HL-60 (cell line): ENCODE measurements around the gene TALDO1.
A peak's percentile ranks its signal among the peaks of the same experiment; 100 is the strongest.

Experiments
- DNase-seq, 2 experiments: peaks; one replicate each; pipeline ENCODE4 v3.0.0-alpha.2; 2010 to 2020; ENCODE audit warnings: low read depth in 1 of 2, low spot score in 1 of 2
- H3K27ac ChIP-seq: fragments of 250-450 bp; sonication (Bioruptor Pico); replicated peaks from 2 replicates; pipeline ENCODE4 v1.5.1; 2020; ENCODE audit warnings: mild to moderate bottlenecking, moderate library complexity
- H3K27me3 ChIP-seq: fragments of 250-450 bp; sonication (Bioruptor Pico); 2 replicates; pipeline ENCODE4 v1.5.1; 2021; ENCODE audit warnings: mild to moderate bottlenecking, moderate library complexity; ENCODE audit not compliant: insufficient read depth, poor library complexity, severe bottlenecking
- H3K4me3 ChIP-seq: replicated peaks from 2 replicates; pipeline ENCODE4 v1.5.1; 2011; ENCODE audit warnings: mild to moderate bottlenecking, control low read depth, low read length; ENCODE audit not compliant: insufficient read depth
- CTCF ChIP-seq: IDR thresholded peaks from one replicate; pipeline ENCODE4 v1.5.1; 2011; ENCODE audit warnings: low read length, control low read depth, inconsistent platforms; ENCODE audit not compliant: insufficient read depth
- GABPA ChIP-seq: IDR thresholded peaks from 2 replicates; pipeline ENCODE4 v1.6.1; 2012; ENCODE audit warnings: low read depth
- POLR2AphosphoS5 ChIP-seq: IDR thresholded peaks from 2 replicates; pipeline ENCODE4 v1.6.1; 2012; ENCODE audit warnings: low read depth
- SPI1 ChIP-seq: IDR thresholded peaks from 2 replicates; pipeline ENCODE4 v1.6.1; 2012; ENCODE audit warnings: low read depth, mild to moderate bottlenecking, borderline replicate concordance
- TF ChIP-seq, protein P1 (sequence below): IDR thresholded peaks from 2 replicates; pipeline ENCODE4 v1.6.1; 2012; ENCODE audit warnings: low read depth; ENCODE audit not compliant: insufficient replicate concordance

The TALDO1 gene

GRCh38 chr11:808427-809286 lies 61.4 kb downstream of the TALDO1 start:
- peak in 1 of 2 experiments; percentile 60 for DNase-seq
- TF ChIP-seq SPI1 = no peak
- no peak for TF ChIP-seq CTCF
- TF ChIP-seq, protein P1, sequence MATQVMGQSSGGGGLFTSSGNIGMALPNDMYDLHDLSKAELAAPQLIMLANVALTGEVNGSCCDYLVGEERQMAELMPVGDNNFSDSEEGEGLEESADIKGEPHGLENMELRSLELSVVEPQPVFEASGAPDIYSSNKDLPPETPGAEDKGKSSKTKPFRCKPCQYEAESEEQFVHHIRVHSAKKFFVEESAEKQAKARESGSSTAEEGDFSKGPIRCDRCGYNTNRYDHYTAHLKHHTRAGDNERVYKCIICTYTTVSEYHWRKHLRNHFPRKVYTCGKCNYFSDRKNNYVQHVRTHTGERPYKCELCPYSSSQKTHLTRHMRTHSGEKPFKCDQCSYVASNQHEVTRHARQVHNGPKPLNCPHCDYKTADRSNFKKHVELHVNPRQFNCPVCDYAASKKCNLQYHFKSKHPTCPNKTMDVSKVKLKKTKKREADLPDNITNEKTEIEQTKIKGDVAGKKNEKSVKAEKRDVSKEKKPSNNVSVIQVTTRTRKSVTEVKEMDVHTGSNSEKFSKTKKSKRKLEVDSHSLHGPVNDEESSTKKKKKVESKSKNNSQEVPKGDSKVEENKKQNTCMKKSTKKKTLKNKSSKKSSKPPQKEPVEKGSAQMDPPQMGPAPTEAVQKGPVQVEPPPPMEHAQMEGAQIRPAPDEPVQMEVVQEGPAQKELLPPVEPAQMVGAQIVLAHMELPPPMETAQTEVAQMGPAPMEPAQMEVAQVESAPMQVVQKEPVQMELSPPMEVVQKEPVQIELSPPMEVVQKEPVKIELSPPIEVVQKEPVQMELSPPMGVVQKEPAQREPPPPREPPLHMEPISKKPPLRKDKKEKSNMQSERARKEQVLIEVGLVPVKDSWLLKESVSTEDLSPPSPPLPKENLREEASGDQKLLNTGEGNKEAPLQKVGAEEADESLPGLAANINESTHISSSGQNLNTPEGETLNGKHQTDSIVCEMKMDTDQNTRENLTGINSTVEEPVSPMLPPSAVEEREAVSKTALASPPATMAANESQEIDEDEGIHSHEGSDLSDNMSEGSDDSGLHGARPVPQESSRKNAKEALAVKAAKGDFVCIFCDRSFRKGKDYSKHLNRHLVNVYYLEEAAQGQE = no peak
- TF ChIP-seq GABPA = no peak
- H3K4me3 ChIP-seq = peak overlapping the region; percentile 72

GRCh38 chr11:809287-810039 lies 62.2 kb downstream of the TALDO1 start, which contains the start of gene RPLP2:
Gene RPLP2 (plus strand): TSS chr11:809967. CDS start chr11:810235, 268 bp downstream.
- H3K4me3 ChIP-seq = peak within 1 kb of the TSS; percentile 72
- TF ChIP-seq POLR2AphosphoS5 (peak; percentile 75), GABPA (peak; percentile 90), SPI1 (peak; percentile 14; the same call in 1 of the 2 replicates), CTCF (no peak)
- TF ChIP-seq, protein P1 = peak; percentile 73
- peak; percentile 97 to 98 for DNase-seq
- peak within 1 kb of the TSS; percentile 100 for H3K27ac ChIP-seq
- no peaks in the 10 kb centered on the region for H3K27me3 ChIP-seq

More at GRCh38 chr11:808427-809286, 61.4 kb downstream of the TALDO1 start:
- no peaks in the 10 kb centered on the region for H3K27me3 ChIP-seq
- H3K27ac ChIP-seq = peak overlapping the region; percentile 100

DNA sequence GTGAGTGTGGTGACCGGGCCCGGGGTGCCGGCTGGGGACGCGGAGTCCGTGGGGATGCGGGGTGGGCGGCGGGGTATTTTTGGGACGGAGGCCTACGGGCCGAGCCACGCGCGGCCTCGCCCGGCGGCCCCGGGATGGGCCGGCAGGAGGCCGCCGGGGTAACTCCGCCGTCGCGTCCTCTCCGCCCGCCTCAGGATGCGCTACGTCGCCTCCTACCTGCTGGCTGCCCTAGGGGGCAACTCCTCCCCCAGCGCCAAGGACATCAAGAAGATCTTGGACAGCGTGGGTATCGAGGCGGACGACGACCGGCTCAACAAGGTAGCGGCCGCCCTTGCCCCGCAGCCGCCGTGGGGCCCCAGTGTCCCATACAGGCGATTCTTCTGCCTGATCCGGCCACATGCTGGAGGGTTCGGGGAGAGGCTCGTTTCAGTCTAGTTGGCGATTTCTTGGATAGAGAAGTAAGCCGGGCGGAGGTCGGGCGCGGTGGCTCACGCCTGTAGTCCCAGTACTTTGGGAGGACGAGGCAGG lies 62.8 kb downstream of the TALDO1 start:
- DNase-seq = no peak
- H3K27me3 ChIP-seq = no peaks in the 10 kb centered on the region
- H3K4me3 ChIP-seq = peak overlapping the region; percentile 72
- TF ChIP-seq SPI1 (no peak), POLR2AphosphoS5 (no peak), CTCF (no peak), GABPA (no peak)
- TF ChIP-seq, protein P1 = no peak
- peak overlapping the region; percentile 100 for H3K27ac ChIP-seq
